Measurements from ENCODE around the gene FCMR.

FCMR gene

GRCh38 chr1:206907304-206907991 lies 14.3 kb downstream of the FCMR start:
- DNase-seq: no peak
- peaks cover 14 to 17% of the 10 kb centered on the region in 2 experiments for H3K27me3 ChIP-seq (ENCODE audit: control insufficient read depth in 1 of 2, insufficient read depth in 1 of 2, low read length in 2 of 2)
- H3K18ac ChIP-seq (ENCODE audit: low read depth in 1 of 2, low read length in 2 of 2): no peak overlapping the region
- peak overlapping the region in 1 of 2 experiments; percentile 3 for H2BK12ac ChIP-seq (ENCODE audit: low read length in 2 of 2)
- WGBS: 86% methylated on average over 23 of the region's 23 CpGs
- H3K14ac ChIP-seq (ENCODE audit: low read length in 2 of 2): no peak overlapping the region
- H3K4ac ChIP-seq (ENCODE audit: low read depth in 1 of 2, low read length in 2 of 2): peak overlapping the region in 1 of 2 experiments; percentile 0
- no peak overlapping the region for H4K8ac ChIP-seq (ENCODE audit: low read length)
- H4K91ac ChIP-seq (ENCODE audit: low read length): peak overlapping the region; percentile 76
- no peak overlapping the region for H2AFZ ChIP-seq (ENCODE audit: low read depth, low read length)
- no peak overlapping the region for H3K9ac ChIP-seq (ENCODE audit: low read length)
- peaks cover 12% of the 10 kb centered on the region for H3K4me1 ChIP-seq (ENCODE audit: control insufficient read depth, insufficient read depth, low read depth, low read length)
- no peak overlapping the region for H2BK5ac ChIP-seq (ENCODE audit: low read depth, low read length, poor library complexity, severe bottlenecking)
- no peak overlapping the region for H2AK5ac ChIP-seq (ENCODE audit: low read length, severe bottlenecking)
- H3K79me1 ChIP-seq (replicated peaks; ENCODE audit: low read length, poor library complexity, severe bottlenecking): no peaks in the 10 kb centered on the region
- no peak overlapping the region for H3K4me2 ChIP-seq (ENCODE audit: low read length, poor library complexity, severe bottlenecking)
- no peaks in the 10 kb centered on the region for H3K9me3 ChIP-seq (ENCODE audit: control insufficient read depth, low read length)
- no peak overlapping the region for H2BK15ac ChIP-seq (ENCODE audit: low read depth, poor library complexity, severe bottlenecking)
- peaks cover 0 to 5% of the 10 kb centered on the region in 2 experiments for H3K36me3 ChIP-seq (ENCODE audit: control insufficient read depth in 1 of 2, insufficient read depth in 2 of 2, low read depth in 1 of 2, low read length in 2 of 2)
- H3K4me3 ChIP-seq (ENCODE audit: insufficient read depth in 1 of 2, low read depth in 1 of 2, low read length in 2 of 2): no peak overlapping the region
- H3K23ac ChIP-seq (ENCODE audit: low read length in 2 of 2): no peak overlapping the region
- H2BK120ac ChIP-seq (ENCODE audit: low read depth, low read length): no peak overlapping the region
- H3K27ac ChIP-seq (ENCODE audit: low read length, poor library complexity, severe bottlenecking): no peak overlapping the region

- H3K27ac ChIP-seq (ENCODE audit: low read length, poor library complexity, severe bottlenecking): peak overlapping the region; percentile 36
- H2BK5ac ChIP-seq (ENCODE audit: low read depth, low read length, poor library complexity, severe bottlenecking): no peak overlapping the region
- no peak overlapping the region for H3K4me3 ChIP-seq (ENCODE audit: insufficient read depth in 1 of 2, low read depth in 1 of 2, low read length in 2 of 2)
- peaks cover 14 to 18% of the 10 kb centered on the region in 2 experiments for H3K27me3 ChIP-seq (ENCODE audit: control insufficient read depth in 1 of 2, insufficient read depth in 1 of 2, low read length in 2 of 2)
- no peak overlapping the region for H3K14ac ChIP-seq (ENCODE audit: low read length in 2 of 2)
- peak overlapping the region; percentile 82 for H4K8ac ChIP-seq (ENCODE audit: low read length)
- H4K91ac ChIP-seq (ENCODE audit: low read length): no peak overlapping the region
- peak overlapping the region in 1 of 2 experiments; percentile 61 for H2BK12ac ChIP-seq (ENCODE audit: low read length in 2 of 2)
- peak overlapping the region; percentile 15 for H3K9ac ChIP-seq (ENCODE audit: low read length)
- H2BK120ac ChIP-seq (ENCODE audit: low read depth, low read length): no peak overlapping the region
- H3K4me1 ChIP-seq (ENCODE audit: control insufficient read depth, insufficient read depth, low read depth, low read length): peaks cover 12% of the 10 kb centered on the region
- peak; percentile 85 for DNase-seq
- no peak overlapping the region for H3K4ac ChIP-seq (ENCODE audit: low read depth in 1 of 2, low read length in 2 of 2)
- H3K79me1 ChIP-seq (replicated peaks; ENCODE audit: low read length, poor library complexity, severe bottlenecking): no peaks in the 10 kb centered on the region
- no peak overlapping the region for H3K4me2 ChIP-seq (ENCODE audit: low read length, poor library complexity, severe bottlenecking)
- H2AK5ac ChIP-seq (ENCODE audit: low read length, severe bottlenecking): no peak overlapping the region
- no peak overlapping the region for H2BK15ac ChIP-seq (ENCODE audit: low read depth, poor library complexity, severe bottlenecking)
- H3K18ac ChIP-seq (ENCODE audit: low read depth in 1 of 2, low read length in 2 of 2): peak overlapping the region in 1 of 2 experiments; percentile 5
- WGBS: 0% methylated on average over 3 of the region's 4 CpGs
- no peak overlapping the region for H3K23ac ChIP-seq (ENCODE audit: low read length in 2 of 2)
- H2AFZ ChIP-seq (ENCODE audit: low read depth, low read length): peak overlapping the region; percentile 36
- peaks cover 0 to 5% of the 10 kb centered on the region in 2 experiments for H3K36me3 ChIP-seq (ENCODE audit: control insufficient read depth in 1 of 2, insufficient read depth in 2 of 2, low read depth in 1 of 2, low read length in 2 of 2)
- no peaks in the 10 kb centered on the region for H3K9me3 ChIP-seq (ENCODE audit: control insufficient read depth, low read length)
These were observed 16.2 kb downstream of the FCMR start for GRCh38 chr1:206905295-206906164.

GRCh38 chr1:206904423-206905142 lies 17.2 kb downstream of the FCMR start:
- peak overlapping the region in 1 of 2 experiments; percentile 27 for H3K14ac ChIP-seq (ENCODE audit: low read length in 2 of 2)
- H4K91ac ChIP-seq (ENCODE audit: low read length): no peak overlapping the region
- no peak overlapping the region for H3K4me3 ChIP-seq (ENCODE audit: insufficient read depth in 1 of 2, low read depth in 1 of 2, low read length in 2 of 2)
- H3K79me1 ChIP-seq (replicated peaks; ENCODE audit: low read length, poor library complexity, severe bottlenecking): no peaks in the 10 kb centered on the region
- H3K4ac ChIP-seq (ENCODE audit: low read depth in 1 of 2, low read length in 2 of 2): peak overlapping the region in 1 of 2 experiments; percentile 30
- H2BK5ac ChIP-seq (ENCODE audit: low read depth, low read length, poor library complexity, severe bottlenecking): no peak overlapping the region
- H3K27ac ChIP-seq (ENCODE audit: low read length, poor library complexity, severe bottlenecking): no peak overlapping the region
- no peaks in the 10 kb centered on the region for H3K36me3 ChIP-seq (ENCODE audit: control insufficient read depth in 1 of 2, insufficient read depth in 2 of 2, low read depth in 1 of 2, low read length in 2 of 2)
- peak overlapping the region; percentile 5 for H3K18ac ChIP-seq (ENCODE audit: low read depth in 1 of 2, low read length in 2 of 2)
- DNase-seq: no peak
- H2BK15ac ChIP-seq (ENCODE audit: low read depth, poor library complexity, severe bottlenecking): no peak overlapping the region
- H2AK5ac ChIP-seq (ENCODE audit: low read length, severe bottlenecking): no peak overlapping the region
- peaks cover 7% of the 10 kb centered on the region for H3K4me1 ChIP-seq (ENCODE audit: control insufficient read depth, insufficient read depth, low read depth, low read length)
- H4K8ac ChIP-seq (ENCODE audit: low read length): peak overlapping the region; percentile 4
- H3K23ac ChIP-seq (ENCODE audit: low read length in 2 of 2): no peak overlapping the region
- no peak overlapping the region for H2AFZ ChIP-seq (ENCODE audit: low read depth, low read length)
- no peaks in the 10 kb centered on the region for H3K9me3 ChIP-seq (ENCODE audit: control insufficient read depth, low read length)
- 85% methylated on average over 10 of the region's 10 CpGs for WGBS
- H2BK120ac ChIP-seq (ENCODE audit: low read depth, low read length): no peak overlapping the region
- peaks cover 4 to 11% of the 10 kb centered on the region in 2 experiments for H3K27me3 ChIP-seq (ENCODE audit: control insufficient read depth in 1 of 2, insufficient read depth in 1 of 2, low read length in 2 of 2)
- peak overlapping the region in 1 of 2 experiments; percentile 45 for H2BK12ac ChIP-seq (ENCODE audit: low read length in 2 of 2)
- no peak overlapping the region for H3K4me2 ChIP-seq (ENCODE audit: low read length, poor library complexity, severe bottlenecking)
- no peak overlapping the region for H3K9ac ChIP-seq (ENCODE audit: low read length)
